H1 (cell line): ENCODE measurements around the gene NCOA6. TPM values are rescaled to one million over a fixed set of nuclear protein-coding genes. Genes with fewer than 3 reads are reported as not detected.

Experiments used
- CTCF ChIA-PET: fragments of 300-600 bp; sonication (Branson Sonifier 250); formaldehyde crosslinking; loops from one replicate; lab custom pipeline; 2021; ENCODE audit not compliant: partially characterized antibody; lab: Charles Lee
- POLR2A ChIA-PET: fragments of 300-600 bp; sonication (Branson Sonifier 250); formaldehyde crosslinking; loops from one replicate; lab custom pipeline; 2021; ENCODE audit warnings: inconsistent platforms; ENCODE audit not compliant: partially characterized antibody; lab: Charles Lee
- DNase-seq, 2 experiments: peaks; one replicate each; pipeline versions ENCODE4 v3.0.0 to v3.0.0-alpha.2; 2010 to 2022; ENCODE audit warnings: low spot score in 2 of 2, low read depth in 1 of 2, mixed read lengths in 1 of 2
- FAIRE-seq: peaks from 2 replicates; lab custom pipeline; 2011; peaks lifted over from hg19 to GRCh38; lab: Jason Lieb, UNC
- H2AFZ ChIP-seq: 2 replicates; pipeline ENCODE4 v1.8.1; 2012; ENCODE audit warnings: low read length, inconsistent platforms
- H2AK5ac ChIP-seq: 2 replicates; pipeline ENCODE4 v1.6.1; 2013; ENCODE audit warnings: low read depth, low read length
- H2BK120ac ChIP-seq: replicated peaks from 2 replicates; pipeline ENCODE3; 2013; ENCODE audit warnings: low read depth, low read length, inconsistent platforms
- H2BK12ac ChIP-seq: 2 replicates; pipeline ENCODE4 v1.6.1; 2013; ENCODE audit warnings: low read depth, low read length
- H2BK15ac ChIP-seq: 2 replicates; pipeline ENCODE4 v1.6.1; 2013; ENCODE audit warnings: low read length
- H2BK20ac ChIP-seq: 2 replicates; pipeline ENCODE4 v1.6.1; 2013; ENCODE audit warnings: low read length
- H2BK5ac ChIP-seq: 2 replicates; pipeline ENCODE4 v1.6.1; 2013; ENCODE audit warnings: low read depth, low read length
- H3K14ac ChIP-seq: 2 replicates; pipeline ENCODE4 v1.6.1; 2013; ENCODE audit warnings: inconsistent platforms; ENCODE audit not compliant: insufficient read length
- H3K18ac ChIP-seq: 2 replicates; pipeline ENCODE4 v1.6.1; 2013; ENCODE audit warnings: low read length; ENCODE audit errors: extremely low read depth
- H3K23ac ChIP-seq: 2 replicates; pipeline ENCODE4 v1.6.1; 2013; ENCODE audit warnings: inconsistent platforms; ENCODE audit not compliant: insufficient read length
- H3K23me2 ChIP-seq: 2 replicates; pipeline ENCODE4 v1.6.1; 2013; ENCODE audit warnings: low read depth, low read length
- H3K27ac ChIP-seq: 2 replicates; pipeline ENCODE4 v1.6.1; 2011; ENCODE audit warnings: low read depth, low read length, inconsistent platforms
- H3K27me3 ChIP-seq, 4 experiments: replicated peaks in 1 of 4; 1 replicate in 1 of 4; 2 replicates in 3 of 4; pipeline versions ENCODE4 v1.6.1 to v1.8.1; 2011 to 2013; ENCODE audit warnings: low read length in 3 of 4, mild to moderate bottlenecking in 3 of 4, inconsistent platforms in 2 of 4, mixed read lengths in 2 of 4, moderate library complexity in 1 of 4; ENCODE audit not compliant: control insufficient read depth in 3 of 4, insufficient read depth in 3 of 4; ENCODE audit errors: extremely low read depth in 1 of 4
- H3K36me3 ChIP-seq, 4 experiments: 2 replicates each; pipeline versions ENCODE4 v1.6.1 to v1.8.1; 2011 to 2013; ENCODE audit warnings: mild to moderate bottlenecking in 4 of 4, low read length in 3 of 4, moderate library complexity in 2 of 4, control low read depth in 1 of 4, inconsistent platforms in 1 of 4; ENCODE audit not compliant: insufficient read depth in 4 of 4, control insufficient read depth in 2 of 4
- H3K4ac ChIP-seq: replicated peaks from 2 replicates; pipeline ENCODE3; 2013; ENCODE audit warnings: low read length, low read depth, mixed read lengths, inconsistent platforms; ENCODE audit not compliant: insufficient read length
- H3K4me1 ChIP-seq, 4 experiments: replicated peaks in 1 of 4; 1 replicate in 1 of 4; 2 replicates in 3 of 4; pipeline versions ENCODE4 v1.6.1 to v1.8.1; 2011 to 2013; ENCODE audit warnings: low read length in 3 of 4, inconsistent platforms in 2 of 4, mixed read lengths in 1 of 4; ENCODE audit not compliant: insufficient read depth in 4 of 4, control insufficient read depth in 3 of 4
- H3K4me2 ChIP-seq, 2 experiments: 2 replicates each; pipeline versions ENCODE4 v1.6.1 to v1.8.1; 2011 to 2013; ENCODE audit warnings: low read depth in 2 of 2, low read length in 2 of 2, control low read depth in 1 of 2, inconsistent platforms in 1 of 2, mild to moderate bottlenecking in 1 of 2; ENCODE audit not compliant: insufficient read depth in 1 of 2
- H3K4me3 ChIP-seq, 4 experiments: fragments of 200-600, 300-600 bp in 1 of 4; sonication (generic), shearing (Covaris generic), sonication (Bioruptor Twin) in 1 of 4; 2 replicates each; pipeline versions ENCODE4 v1.5.1 to v1.8.1; 2011 to 2016; ENCODE audit warnings: low read length in 4 of 4, low read depth in 3 of 4, control low read depth in 2 of 4, inconsistent platforms in 2 of 4, mild to moderate bottlenecking in 2 of 4, mixed read lengths in 1 of 4, moderate library complexity in 1 of 4; ENCODE audit not compliant: insufficient read depth in 2 of 4; ENCODE audit errors: extremely low read depth in 1 of 4
- H3K56ac ChIP-seq: replicated peaks from 2 replicates; pipeline ENCODE3; 2013; ENCODE audit warnings: low read depth, mild to moderate bottlenecking, mixed read lengths, low read length, inconsistent platforms; ENCODE audit not compliant: insufficient read length
- H3K79me1 ChIP-seq: 2 replicates; pipeline ENCODE4 v1.6.1; 2013; ENCODE audit warnings: low read depth, low read length, control low read depth
- H3K79me2 ChIP-seq, 2 experiments: 2 replicates each; pipeline versions ENCODE4 v1.6.1 to v1.8.1; 2012 to 2013; ENCODE audit warnings: low read length in 2 of 2, mild to moderate bottlenecking in 2 of 2, inconsistent platforms in 1 of 2; ENCODE audit not compliant: insufficient read depth in 2 of 2, control insufficient read depth in 1 of 2
- H3K9ac ChIP-seq, 4 experiments: replicated peaks in 1 of 4; 1 replicate in 1 of 4; 2 replicates in 3 of 4; pipeline versions ENCODE4 v1.6.1 to v1.8.1; 2011 to 2013; ENCODE audit warnings: low read depth in 3 of 4, low read length in 3 of 4, control low read depth in 2 of 4, mild to moderate bottlenecking in 2 of 4, moderate library complexity in 2 of 4, inconsistent platforms in 1 of 4; ENCODE audit errors: extremely low read depth in 1 of 4
- H3K9me3 ChIP-seq, 2 experiments: 2 replicates each; pipeline versions ENCODE4 v1.6.1 to v1.8.1; 2012 to 2013; ENCODE audit warnings: mild to moderate bottlenecking in 2 of 2, moderate library complexity in 2 of 2, control low read depth in 1 of 2, inconsistent platforms in 1 of 2, low read depth in 1 of 2, low read length in 1 of 2, mixed read lengths in 1 of 2; ENCODE audit not compliant: insufficient read depth in 2 of 2
- H4K20me1 ChIP-seq, 2 experiments: replicated peaks in 1 of 2; 2 replicates each; pipeline versions ENCODE3 to v1.8.1; 2011 to 2013; ENCODE audit warnings: inconsistent platforms in 2 of 2, low read length in 2 of 2, mild to moderate bottlenecking in 1 of 2; ENCODE audit not compliant: insufficient read depth in 2 of 2, control insufficient read depth in 1 of 2
- H4K5ac ChIP-seq: 2 replicates; pipeline ENCODE4 v1.6.1; 2013; ENCODE audit warnings: low read length, low read depth, mixed read lengths, inconsistent platforms; ENCODE audit not compliant: insufficient read length
- H4K8ac ChIP-seq: 2 replicates; pipeline ENCODE4 v1.8.0; 2013; ENCODE audit warnings: mild to moderate bottlenecking, moderate library complexity, low read length, inconsistent platforms; ENCODE audit not compliant: insufficient read depth; ENCODE audit errors: extremely low read depth
- H4K91ac ChIP-seq: replicated peaks from 2 replicates; pipeline ENCODE3; 2013; ENCODE audit warnings: low read length, mixed read lengths, inconsistent platforms; ENCODE audit not compliant: insufficient read length
- ATF3 ChIP-seq: IDR thresholded peaks from 2 replicates; pipeline ENCODE4 v1.6.1; 2011; ENCODE audit warnings: low read depth, mild to moderate bottlenecking, low read length; ENCODE audit not compliant: insufficient read depth
- CHD1 ChIP-seq: IDR thresholded peaks from 2 replicates; pipeline ENCODE4 v1.6.1; 2012; ENCODE audit warnings: low read depth, low read length, improper control_type of control experiment
- CTCF ChIP-seq, 3 experiments: IDR thresholded peaks; 1 replicate in 2 of 3; 2 replicates in 1 of 3; pipeline versions ENCODE4 v1.5.1 to v1.6.1; 2011; ENCODE audit warnings: low read length in 3 of 3, mild to moderate bottlenecking in 3 of 3, inconsistent platforms in 2 of 3, low read depth in 1 of 3, moderate library complexity in 1 of 3; ENCODE audit not compliant: insufficient read depth in 1 of 3; ENCODE audit errors: control extremely low read depth in 1 of 3
- RAD21 ChIP-seq, 2 experiments: IDR thresholded peaks in 1 of 2; conservative IDR thresholded peaks in 1 of 2; 2 replicates each; pipeline ENCODE4 v1.6.1; 2011; ENCODE audit warnings: low read depth in 2 of 2, low read length in 2 of 2, improper control_type of control experiment in 1 of 2, inconsistent platforms in 1 of 2, mild to moderate bottlenecking in 1 of 2, moderate library complexity in 1 of 2
- WGBS, 2 experiments: shearing (Covaris generic) in 1 of 2; methylation state at CpG; one replicate each; pipeline versions ENCODE4 v1.1.6 to v1.1.7; 2013 to 2015; ENCODE audit warnings: low lambda C conversion rate in 2 of 2, mixed read lengths in 2 of 2, inconsistent platforms in 1 of 2, low coverage in 1 of 2, missing lambda C conversion rate in 1 of 2; ENCODE audit not compliant: insufficient replicate concordance in 2 of 2, insufficient coverage in 1 of 2, insufficient read length in 1 of 2; ENCODE audit errors: extremely low coverage in 1 of 2, missing lambda C conversion rate in 1 of 2; 5-methylcytosine and 5-hydroxymethylcytosine counted together
- polyA plus RNA-seq, 7 experiments: library from polyadenylated mRNA; depleted of rRNA in 3 of 7; stranded (reverse) in 5 of 7; unstranded in 2 of 7; fragments of >200 nt in 5 of 7; fragments of 200-250 nt in 2 of 7; gene quantifications; 1 replicate in 5 of 7; 2 replicates in 1 of 7; 4 replicates in 1 of 7; pipeline versions ENCODE4 v1.2.1 to v1.2.3, GENCODE V29; 2011 to 2013; ENCODE audit warnings: missing spikeins in 2 of 7, mixed read lengths in 2 of 7
- total RNA-seq: library from RNA; stranded (reverse); fragmentation: NEBNext Ultra II Directional; extraction: Animal tissue kit (Norgen Biotek cat#: 25700); gene quantifications from 2 replicates; pipeline ENCODE4 v1.2.1, GENCODE V29; 2021

The NCOA6 gene
- total and polyA plus RNA-seq, 2 of the 8 experiments (the other 6 are each of a cell fraction or from before 2014, with no cell fraction given) = 9.0 to 9.5 TPM

GRCh38 chr20:34753706-34754461 is 71.6 kb downstream of the NCOA6 start:
- TF ChIP-seq CHD1 (no peak), RAD21 (IDR thresholded peaks at IDR 0.05 in 1 of 2, conservative IDR thresholded peaks at IDR 0.05 in 1 of 2; ENCODE audit: low read depth in 2 of 2, low read length in 2 of 2) (peak in 1 of 2 experiments; percentile 36; a peak in 1 of 4 replicates), ATF3 (no peak), CTCF (IDR thresholded peaks at IDR 0.05; ENCODE audit: control extremely low read depth in 1 of 3, insufficient read depth in 1 of 3, low read depth in 1 of 3, low read length in 3 of 3) (peak in 1 of 3 experiments; percentile 20; a peak in 1 of 4 replicates)
- 89% methylated on average over 2 of the region's 2 CpGs; no CpG with 5 or more reads in 1 of the 2 experiments for WGBS, 2 experiments
- Histone ChIP-seq H4K5ac (no peak overlapping the region), H2BK5ac (no peak overlapping the region), H3K9me3 (no peaks in the 10 kb centered on the region), H3K4me3 (no peak overlapping the region), H3K79me2 (no peaks in the 10 kb centered on the region), H4K20me1 (peaks cover 0 to 2% of the 10 kb centered on the region in 2 experiments), H2AFZ (no peak overlapping the region), H3K56ac (no peak overlapping the region), H3K23ac (no peak overlapping the region), H2AK5ac (no peak overlapping the region), H2BK15ac (no peak overlapping the region), H3K4me2 (no peak overlapping the region), H3K27me3 (no peaks in the 10 kb centered on the region), H3K36me3 (peaks cover 2 to 11% (median 8%) of the 10 kb centered on the region in 4 experiments; a peak in 6 of 8 replicates), H4K91ac (no peak overlapping the region), H3K27ac (no peak overlapping the region), H3K4ac (no peak overlapping the region), H3K23me2 (no peaks in the 10 kb centered on the region), H3K14ac (no peak overlapping the region), H4K8ac (no peak overlapping the region), H2BK120ac (no peak overlapping the region), H3K18ac (no peak overlapping the region), H2BK12ac (no peak overlapping the region), H2BK20ac (no peak overlapping the region), H3K4me1 (no peaks in the 10 kb centered on the region), H3K79me1 (no peaks in the 10 kb centered on the region), H3K9ac (no peak overlapping the region)
- FAIRE-seq (no peak), DNase-seq (no peak)
- ChIA-PET CTCF (interaction anchor here (0.6 to 1.3 kb wide), 10 partner anchors 10 to 441 kb away, joined by 3 to 5 read pairs (median 4); no protein-coding TSS in a partner anchor), POLR2A (no interaction called here)
